K562 (cell line): Measurements from ENCODE around the gene ADGRE2. TPM values are rescaled to one million over a fixed set of nuclear protein-coding genes. Genes with fewer than 3 reads are reported as not detected.

Source experiments
- ATAC-seq: fragments of 200-7000 bp; cut with Tn5 transposase; 3 replicates; pipeline ENCODE4 v1.9.1; 2020; ENCODE audit warnings: moderate library complexity
- BruUV-seq: library from RNA; stranded (reverse); fragments of 400-500 nt; replicated peaks from 2 replicates; lab custom pipeline; 2021; lab: Mats Ljungman, UMichigan
- CTCF ChIA-PET: fragments of 300-600 bp; formaldehyde crosslinking; extraction: SDS; loops from one replicate; lab custom pipeline; 2021; ENCODE audit warnings: low intra/inter-chr PET ratio; lab: Yijun Ruan, JAX
- POLR2A ChIA-PET: fragments of 300-600, 350-650 bp; sonication (Branson Sonifier 250); formaldehyde crosslinking; extraction: SDS; loops from one replicate; lab custom pipeline; 2021; ENCODE audit warnings: antibody characterized with exemption, inconsistent platforms; lab: Yijun Ruan, JAX
- DNase-seq, 4 experiments: peaks; one replicate each; pipeline versions ENCODE4 v3.0.0 to v3.0.0-alpha.2; 2011 to 2018; ENCODE audit warnings: low spot score in 3 of 4, mixed read lengths in 3 of 4; ENCODE audit errors: extremely low read depth in 1 of 4
- FAIRE-seq: peaks from 2 replicates; lab custom pipeline; 2011; peaks lifted over from hg19 to GRCh38; lab: Jason Lieb, UNC
- H2AFZ ChIP-seq: 2 replicates; pipeline ENCODE4 v1.6.0; 2011; ENCODE audit warnings: low read depth, low read length, control low read depth, inconsistent platforms
- H3K27ac ChIP-seq: fragments of 200-600 bp; 3 replicates; pipeline ENCODE4 v1.8.0; 2011; ENCODE audit warnings: low read depth, mild to moderate bottlenecking, control low read depth, inconsistent platforms, low read length, moderate library complexity, mixed read lengths; ENCODE audit errors: extremely low read depth
- H3K27me3 ChIP-seq, 2 experiments: fragments of 300-600 bp in 1 of 2; 2 replicates in 1 of 2; 3 replicates in 1 of 2; pipeline versions ENCODE4 v1.6.0 to v1.8.0; 2011; ENCODE audit warnings: inconsistent platforms in 2 of 2, low read length in 2 of 2, mild to moderate bottlenecking in 1 of 2, mixed read lengths in 1 of 2, moderate library complexity in 1 of 2; ENCODE audit not compliant: control insufficient read depth in 2 of 2, insufficient read depth in 2 of 2
- H3K36me3 ChIP-seq: fragments of 300-600 bp; 3 replicates; pipeline ENCODE4 v1.8.0; 2011; ENCODE audit warnings: mild to moderate bottlenecking, low read length, inconsistent platforms; ENCODE audit not compliant: control insufficient read depth, insufficient read depth
- H3K4me1 ChIP-seq, 2 experiments: fragments of 200-600 bp in 1 of 2; replicated peaks in 1 of 2; 2 replicates in 1 of 2; 3 replicates in 1 of 2; pipeline versions ENCODE4 v1.5.1 to v1.8.0; 2011; ENCODE audit warnings: inconsistent platforms in 2 of 2, low read length in 2 of 2, mild to moderate bottlenecking in 1 of 2, mixed read lengths in 1 of 2, moderate library complexity in 1 of 2; ENCODE audit not compliant: control insufficient read depth in 2 of 2, insufficient read depth in 2 of 2
- H3K4me2 ChIP-seq: 2 replicates; pipeline ENCODE4 v1.6.1; 2011; ENCODE audit warnings: low read length, control low read depth, inconsistent platforms, mixed read lengths; ENCODE audit not compliant: insufficient read depth
- H3K4me3 ChIP-seq: fragments of 200-600 bp; sonication (generic), shearing (Covaris generic); 2 replicates; pipeline ENCODE4 v1.5.1; 2016; ENCODE audit warnings: control low read depth, inconsistent platforms
- H3K79me2 ChIP-seq: fragments of 200-600 bp; 3 replicates; pipeline ENCODE4 v1.8.0; 2011; ENCODE audit warnings: low read length, inconsistent platforms; ENCODE audit not compliant: control insufficient read depth, insufficient read depth
- H3K9ac ChIP-seq, 2 experiments: 2 replicates each; pipeline versions ENCODE4 v1.6.0 to v1.6.1; 2011; ENCODE audit warnings: low read depth in 2 of 2, low read length in 2 of 2, control low read depth in 1 of 2, inconsistent platforms in 1 of 2, mild to moderate bottlenecking in 1 of 2, mixed read lengths in 1 of 2; ENCODE audit not compliant: insufficient read depth in 1 of 2
- H3K9me1 ChIP-seq: one replicate; pipeline ENCODE4 v1.6.0; 2011; ENCODE audit warnings: inconsistent platforms, mild to moderate bottlenecking, low read length, moderate library complexity; ENCODE audit not compliant: control insufficient read depth, insufficient read depth
- H3K9me3 ChIP-seq: replicated peaks from 2 replicates; pipeline ENCODE4 v1.5.1; 2011; ENCODE audit warnings: low read depth, low read length, inconsistent platforms; ENCODE audit not compliant: control insufficient read depth, insufficient read depth
- H4K20me1 ChIP-seq: replicated peaks from 2 replicates; pipeline ENCODE4 v1.6.1; 2011; ENCODE audit warnings: low read length, inconsistent platforms, mixed read lengths; ENCODE audit not compliant: control insufficient read depth, insufficient read depth
- CTBP1 ChIP-seq: fragments of 450-650 bp; IDR thresholded peaks from 2 replicates; pipeline ENCODE4 v1.6.1; 2016; ENCODE audit warnings: borderline replicate concordance
- EGR1 ChIP-seq: fragments of 450-650 bp; conservative IDR thresholded peaks from 2 replicates; pipeline ENCODE4 v1.6.1; 2017; ENCODE audit warnings: mild to moderate bottlenecking
- EP400 ChIP-seq: fragments of 450-650 bp; IDR thresholded peaks from 2 replicates; pipeline ENCODE4 v1.6.1; 2017; ENCODE audit warnings: antibody characterized with exemption, mild to moderate bottlenecking, moderate library complexity
- HDAC2 ChIP-seq: fragments of 450-650 bp; IDR thresholded peaks from 2 replicates; pipeline ENCODE4 v1.6.1; 2016; ENCODE audit warnings: mild to moderate bottlenecking
- HEY1 ChIP-seq: fragments of 250-450 bp; sonication (Bioruptor Pico); IDR thresholded peaks from 2 replicates; pipeline ENCODE4 v1.5.0; 2020; ENCODE audit warnings: mild to moderate bottlenecking, moderate library complexity, borderline replicate concordance
- IRF9 ChIP-seq: fragments of 450-650 bp; IDR thresholded peaks from 2 replicates; pipeline ENCODE4 v1.6.1; 2016; ENCODE audit warnings: missing biosample characterization, missing genetic modification characterization
- TFAP4 ChIP-seq: sonication (generic); formaldehyde crosslinking; IDR thresholded peaks from 2 replicates; pipeline ENCODE4 v1.8.0; 2022; ENCODE audit warnings: missing genetic modification reagents, mild to moderate bottlenecking, moderate library complexity, borderline replicate concordance
- XRCC3 ChIP-seq: fragments of 450-650 bp; IDR thresholded peaks from 2 replicates; pipeline ENCODE4 v1.6.1; 2017; ENCODE audit warnings: mild to moderate bottlenecking, moderate library complexity
- ZBTB26 ChIP-seq: fragments of 450-650 bp; formaldehyde crosslinking; IDR thresholded peaks from 2 replicates; pipeline ENCODE4 v1.4.0; 2022; ENCODE audit warnings: missing genetic modification characterization
- ZNF175 ChIP-seq: fragments of 200-800 bp; sonication (Bioruptor generic); IDR thresholded peaks from 2 replicates; pipeline ENCODE4 v1.6.1; 2016; ENCODE audit warnings: low read depth, mild to moderate bottlenecking, missing genetic modification characterization, missing compliant biosample characterization
- ZNF277 ChIP-seq: fragments of 250-450 bp; sonication (Bioruptor Pico); IDR thresholded peaks from 2 replicates; pipeline ENCODE4 v1.8.0; 2022; ENCODE audit warnings: inconsistent platforms, mild to moderate bottlenecking, moderate library complexity, borderline replicate concordance
- ZNF449 ChIP-seq: fragments of 250-450 bp; sonication (Bioruptor Pico); IDR thresholded peaks from 2 replicates; pipeline ENCODE4 v1.8.0; 2022; ENCODE audit warnings: moderate library complexity, mild to moderate bottlenecking, inconsistent platforms
- ZNF696 ChIP-seq: fragments of 250-450 bp; sonication (Bioruptor Pico); conservative IDR thresholded peaks from 2 replicates; pipeline ENCODE4 v1.4.0; 2020; ENCODE audit warnings: mild to moderate bottlenecking, moderate library complexity
- WGBS: fragments of 100-300 bp; shearing (Covaris generic); methylation state at CpG from one replicate; pipeline ENCODE4 v1.1.6; 2016; ENCODE audit warnings: low coverage, mixed read lengths; ENCODE audit not compliant: insufficient coverage; ENCODE audit errors: missing lambda C conversion rate; 5-methylcytosine and 5-hydroxymethylcytosine counted together
- in situ Hi-C: fragments of 300-500 bp; cut with MboI; formaldehyde crosslinking; loops from 4 replicates; pipeline ENCODE4 v1.15.0; 2018; ENCODE audit warnings: inconsistent platforms, mixed read lengths
- intact Hi-C: fragments of 100-400 bp; cut with micrococcal nuclease; formaldehyde crosslinking; loops from 2 replicates; pipeline ENCODE4 v1.14.2; 2022
- polyA plus RNA-seq, 8 experiments: library from polyadenylated mRNA; depleted of rRNA in 4 of 8; stranded (reverse) in 5 of 8; unstranded in 3 of 8; fragments of >200 nt; fragmentation: Nextera tagmentation in 2 of 8; fragmentation: Illumina TruSeq in 1 of 8; extraction: Ambion mirVana in 2 of 8; extraction: Trizol in 1 of 8; gene quantifications; 2 replicates each; pipeline versions ENCODE4 v1.2.1 to v1.2.3, GENCODE V29; 2011 to 2014; ENCODE audit warnings: inconsistent platforms in 1 of 8, missing spikeins in 1 of 8
- total RNA-seq, 7 experiments: library from RNA; depleted of rRNA in 6 of 7; stranded (reverse); fragments of >200 nt in 6 of 7; fragmentation: Illumina TruSeq in 2 of 7; extraction: Trizol in 2 of 7; gene quantifications; 2 replicates each; pipeline versions ENCODE4 v1.2.1 to v1.2.3, GENCODE V29; 2011 to 2021; ENCODE audit warnings: low replicate concordance in 1 of 7
- TF ChIP-seq, protein P1 (sequence below), 2 experiments: fragments of 450-650 bp in 1 of 2; sonication (generic) in 1 of 2; formaldehyde crosslinking; conservative IDR thresholded peaks; 2 replicates each; pipeline versions ENCODE4 v1.4.0 to v1.8.1; 2020 to 2022; ENCODE audit warnings: mild to moderate bottlenecking in 1 of 2, missing genetic modification reagents in 1 of 2

ADGRE2 gene
- total and polyA plus RNA-seq, 9 of the 15 experiments (the other 6 are each of a cell fraction or from before 2014, with no cell fraction given) = 4.3 to 17.3 (median 9.8) TPM

GRCh38 chr19:14767466-14767971 lies 10.8 kb downstream of the ADGRE2 start:
- H2AFZ ChIP-seq = no peak overlapping the region
- no peaks in the 10 kb centered on the region for H4K20me1 ChIP-seq
- H3K27me3 ChIP-seq = no peaks in the 10 kb centered on the region
- in situ Hi-C loops (loop anchor here (5.0 kb wide), 1 partner anchor 370 kb away; no protein-coding TSS in a partner anchor), intact Hi-C loops (no loop called here)
- H3K9me3 ChIP-seq = no peaks in the 10 kb centered on the region
- WGBS = no CpG with 5 or more reads among the region's 2 CpGs
- no peak overlapping the region for H3K4me2 ChIP-seq
- no peak overlapping the region for H3K27ac ChIP-seq
- ChIA-PET POLR2A (interaction anchor here (0.7 kb wide), 2 partner anchors 359 to 1230 kb away, joined by 3 read pairs; no protein-coding TSS in a partner anchor), CTCF (no interaction called here)
- H3K79me2 ChIP-seq = no peaks in the 10 kb centered on the region
- ATAC-seq (no peak), FAIRE-seq (no peak), DNase-seq (no peak)
- H3K4me3 ChIP-seq = no peak overlapping the region
- peaks cover 72% of the 10 kb centered on the region; the same call in 2 of the 3 replicates for H3K36me3 ChIP-seq
- no peaks in the 10 kb centered on the region; a peak in 1 of 5 replicates for H3K4me1 ChIP-seq
- no peak overlapping the region for H3K9ac ChIP-seq
- BruUV-seq = no TSS peak
- TF ChIP-seq ZBTB26 (no peak), XRCC3 (no peak), ZNF277 (no peak), ZNF696 (no peak), TFAP4 (CRISPR knock-in tag) (no peak), IRF9 (tag) (no peak), CTBP1 (no peak), HDAC2 (no peak), ZNF449 (no peak), EGR1 (no peak), ZNF175 (CRISPR knock-in tag) (no peak), EP400 (no peak), HEY1 (no peak)
- TF ChIP-seq, protein P1, sequence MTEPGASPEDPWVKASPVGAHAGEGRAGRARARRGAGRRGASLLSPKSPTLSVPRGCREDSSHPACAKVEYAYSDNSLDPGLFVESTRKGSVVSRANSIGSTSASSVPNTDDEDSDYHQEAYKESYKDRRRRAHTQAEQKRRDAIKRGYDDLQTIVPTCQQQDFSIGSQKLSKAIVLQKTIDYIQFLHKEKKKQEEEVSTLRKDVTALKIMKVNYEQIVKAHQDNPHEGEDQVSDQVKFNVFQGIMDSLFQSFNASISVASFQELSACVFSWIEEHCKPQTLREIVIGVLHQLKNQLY (CRISPR knock-in tag; conservative IDR thresholded peaks at IDR 0.05) = no peak
- no peaks in the 10 kb centered on the region for H3K9me1 ChIP-seq
